ENCODE results near the gene CTNNA3. TPM values are rescaled to one million over a fixed set of nuclear protein-coding genes. Genes with fewer than 3 reads are reported as not detected.

The CTNNA3 gene
- total RNA-seq, 2 experiments from 2014 or later, result 0.30 TPM; not detected in 1

DNA sequence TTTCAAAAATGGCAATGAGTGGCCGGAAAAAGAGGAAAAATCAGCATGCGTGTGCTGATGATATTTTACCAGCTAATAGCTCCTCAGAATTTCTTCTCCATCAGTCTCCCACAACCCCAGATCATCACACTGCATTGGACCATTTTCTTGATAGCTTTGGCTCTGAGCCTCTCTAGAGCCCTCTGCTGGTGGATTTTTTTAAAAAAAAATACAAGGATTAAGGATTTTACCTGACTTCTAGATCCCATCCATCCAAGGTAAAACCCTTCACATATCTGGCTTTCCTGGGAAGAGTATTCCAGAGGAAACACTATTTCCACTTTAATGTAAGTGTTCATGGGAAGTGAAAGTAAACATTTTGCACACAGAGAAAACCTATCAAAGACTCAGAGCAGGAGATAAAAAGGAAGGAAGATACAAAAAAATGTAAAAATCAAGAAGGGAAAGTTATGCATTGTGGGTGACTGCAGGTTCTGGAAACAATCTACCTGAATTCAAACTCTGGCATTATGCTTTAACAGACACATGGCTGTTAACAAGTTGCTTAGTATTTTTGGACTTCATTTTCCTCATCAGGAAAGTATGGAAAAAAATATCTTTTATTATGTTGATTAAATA lies 389.3 kb downstream of the CTNNA3 start:
- CTCF ChIA-PET, result interaction anchor here (0.7 to 1.2 kb wide), 4 partner anchors 17 to 214 kb away, joined by 3 to 4 read pairs (median 3); no protein-coding TSS in a partner anchor

DNA sequence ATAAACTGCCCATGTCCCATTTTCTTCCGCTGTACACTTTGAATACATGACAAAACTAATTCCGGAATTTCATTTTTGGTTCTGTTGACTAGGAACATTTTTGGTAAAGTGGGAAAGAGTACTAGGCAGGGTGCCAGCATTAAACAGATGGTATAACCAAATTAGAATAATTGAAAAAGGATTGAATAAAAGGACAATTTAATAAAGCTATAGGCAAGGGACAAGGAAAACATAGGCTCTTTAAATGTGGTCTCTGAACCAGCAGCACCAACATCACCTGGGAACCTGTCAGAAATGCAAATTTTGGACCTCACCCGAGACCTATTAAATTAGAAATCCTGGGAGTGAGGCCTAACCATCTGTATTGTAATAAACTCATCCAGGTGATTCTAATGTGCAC lies 393.3 kb downstream of the CTNNA3 start:
- ChIA-PET CTCF (interaction anchor here (0.7 kb wide), 1 partner anchor 973 kb away, joined by 3 read pairs; no protein-coding TSS in a partner anchor), POLR2A (no interaction called here)
- Mint-ChIP-seq H3K36me3 (ENCODE audit: low read depth) (no peaks in the 10 kb centered on the region), H3K27me3 (peaks cover 3% of the 10 kb centered on the region), H3K4me3 (no peak overlapping the region), H3K4me1 (no peaks in the 10 kb centered on the region), H3K9me3 (ENCODE audit: low read depth) (no peaks in the 10 kb centered on the region), H3K27ac (no peak overlapping the region)
- DNase-seq, result no peak
- intact Hi-C loops (cut with DNase I, micrococcal nuclease), result loop anchor here in 1 of 2 experiments (10.0 kb wide), 1 partner anchor 222 kb away; no protein-coding TSS in a partner anchor
- no peak for ATAC-seq

More for the DNA sequence above, 389.3 kb downstream of the CTNNA3 start:
- no peak overlapping the region for H3K27ac Mint-ChIP-seq
- H3K36me3 Mint-ChIP-seq (ENCODE audit: low read depth), result no peaks in the 10 kb centered on the region
- intact Hi-C loops (cut with DNase I, micrococcal nuclease), result loop anchor here (5.0 to 10.0 kb wide), 2 partner anchors 216 to 218 kb away; no protein-coding TSS in a partner anchor
- peaks cover 8% of the 10 kb centered on the region for H3K9me3 Mint-ChIP-seq (ENCODE audit: low read depth)
- H3K27me3 Mint-ChIP-seq, result peaks cover 3% of the 10 kb centered on the region
- no peak overlapping the region for H3K4me3 Mint-ChIP-seq
- no peak for ATAC-seq
- POLR2A ChIA-PET, result no interaction called here
- no peak for DNase-seq
- H3K4me1 Mint-ChIP-seq, result peaks cover 4% of the 10 kb centered on the region

DNA sequence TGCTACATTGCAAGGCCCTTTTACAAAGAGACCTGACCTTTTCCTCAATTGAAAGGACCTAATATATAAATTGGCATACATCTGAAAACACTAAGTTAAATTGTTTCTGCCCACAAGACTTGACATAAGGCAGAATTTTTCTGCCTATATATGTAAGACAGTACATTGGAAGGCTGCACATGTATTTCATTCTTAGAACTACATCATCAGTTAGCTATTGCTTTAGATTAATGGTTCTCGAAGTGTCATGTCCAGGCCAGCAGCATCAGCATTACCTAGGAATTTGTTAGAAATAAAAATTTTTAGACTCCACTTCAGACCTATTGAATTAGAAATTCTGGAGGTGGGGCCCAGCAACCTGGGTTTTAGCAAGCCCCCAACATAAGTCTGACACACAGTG lies 396.2 kb downstream of the CTNNA3 start:
- DNase-seq (no peak), ATAC-seq (no peak)
- H3K4me1 Mint-ChIP-seq, result no peaks in the 10 kb centered on the region
- intact Hi-C loops (cut with DNase I, micrococcal nuclease), result loop anchor here in 1 of 2 experiments (10.0 kb wide), 1 partner anchor 225 kb away; no protein-coding TSS in a partner anchor
- H3K36me3 Mint-ChIP-seq (ENCODE audit: low read depth), result no peaks in the 10 kb centered on the region
- no peak overlapping the region for H3K27ac Mint-ChIP-seq
- no peak overlapping the region for H3K4me3 Mint-ChIP-seq
- no peaks in the 10 kb centered on the region for H3K9me3 Mint-ChIP-seq (ENCODE audit: low read depth)
- ChIA-PET POLR2A (no interaction called here), CTCF (no interaction called here)
- H3K27me3 Mint-ChIP-seq, result peaks cover 3% of the 10 kb centered on the region

DNA sequence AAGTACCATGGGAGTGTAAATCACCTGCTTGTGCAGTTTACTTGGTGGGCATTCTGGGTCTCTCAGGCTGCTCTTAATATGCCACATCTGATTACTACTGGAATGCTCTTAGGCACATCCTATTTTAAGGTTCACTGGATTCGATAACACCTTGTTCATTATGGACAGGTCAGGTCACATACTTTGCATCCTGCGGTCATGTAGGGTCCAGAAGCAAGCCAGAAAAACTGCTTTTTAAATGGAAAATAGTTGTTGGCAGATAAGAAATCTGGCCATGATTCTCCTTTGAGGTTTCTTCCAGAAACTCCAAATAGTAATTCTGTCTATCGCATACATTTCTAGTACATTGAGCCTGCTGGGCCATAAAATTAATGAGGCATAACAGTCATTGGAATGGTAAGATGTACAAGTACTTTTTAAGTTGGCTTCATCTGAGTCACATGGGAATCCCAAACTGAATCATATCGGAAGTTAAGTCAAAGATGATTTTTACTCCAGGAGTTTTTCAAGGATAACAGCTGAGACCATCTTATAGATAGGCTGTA lies 398.3 kb downstream of the CTNNA3 start:
- POLR2A ChIA-PET, result no interaction called here
- CTCF ChIA-PET, result no interaction called here
- DNase-seq (no peak), ATAC-seq (no peak)
- no peak overlapping the region for H3K27ac Mint-ChIP-seq
- H3K36me3 Mint-ChIP-seq (ENCODE audit: low read depth), result no peaks in the 10 kb centered on the region
- intact Hi-C loops (cut with DNase I, micrococcal nuclease), result no loop called here
- no peak overlapping the region for H3K4me3 Mint-ChIP-seq
- H3K4me1 Mint-ChIP-seq, result no peaks in the 10 kb centered on the region
- no peaks in the 10 kb centered on the region for H3K27me3 Mint-ChIP-seq
- no peaks in the 10 kb centered on the region for H3K9me3 Mint-ChIP-seq (ENCODE audit: low read depth)

DNA sequence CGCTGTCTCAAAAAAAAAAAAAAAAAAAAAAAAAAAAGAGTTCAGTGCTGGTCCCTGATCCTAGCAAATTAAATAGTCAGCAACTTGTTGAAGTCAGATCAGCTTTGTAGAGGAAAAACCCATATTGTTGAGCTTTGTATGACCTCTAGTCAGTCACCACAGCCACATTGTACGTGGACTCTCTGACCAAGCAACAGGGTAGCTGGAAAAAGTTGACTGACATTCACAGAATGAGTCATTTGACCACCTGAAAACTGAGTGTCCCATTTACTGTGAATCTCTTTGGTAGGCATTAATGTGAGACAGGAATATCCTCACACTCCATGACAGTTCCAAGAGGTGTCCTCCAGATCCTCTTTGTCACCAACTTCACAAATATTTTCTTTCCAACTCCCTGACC lies 399.1 kb downstream of the CTNNA3 start:
- Mint-ChIP-seq H3K36me3 (ENCODE audit: low read depth) (no peaks in the 10 kb centered on the region), H3K27me3 (no peaks in the 10 kb centered on the region), H3K9me3 (ENCODE audit: low read depth) (no peaks in the 10 kb centered on the region), H3K27ac (no peak overlapping the region), H3K4me1 (no peaks in the 10 kb centered on the region), H3K4me3 (no peak overlapping the region)
- ATAC-seq (no peak), DNase-seq (no peak)
- POLR2A ChIA-PET, result no interaction called here
- CTCF ChIA-PET, result no interaction called here
- intact Hi-C loops (cut with DNase I, micrococcal nuclease), result no loop called here

DNA sequence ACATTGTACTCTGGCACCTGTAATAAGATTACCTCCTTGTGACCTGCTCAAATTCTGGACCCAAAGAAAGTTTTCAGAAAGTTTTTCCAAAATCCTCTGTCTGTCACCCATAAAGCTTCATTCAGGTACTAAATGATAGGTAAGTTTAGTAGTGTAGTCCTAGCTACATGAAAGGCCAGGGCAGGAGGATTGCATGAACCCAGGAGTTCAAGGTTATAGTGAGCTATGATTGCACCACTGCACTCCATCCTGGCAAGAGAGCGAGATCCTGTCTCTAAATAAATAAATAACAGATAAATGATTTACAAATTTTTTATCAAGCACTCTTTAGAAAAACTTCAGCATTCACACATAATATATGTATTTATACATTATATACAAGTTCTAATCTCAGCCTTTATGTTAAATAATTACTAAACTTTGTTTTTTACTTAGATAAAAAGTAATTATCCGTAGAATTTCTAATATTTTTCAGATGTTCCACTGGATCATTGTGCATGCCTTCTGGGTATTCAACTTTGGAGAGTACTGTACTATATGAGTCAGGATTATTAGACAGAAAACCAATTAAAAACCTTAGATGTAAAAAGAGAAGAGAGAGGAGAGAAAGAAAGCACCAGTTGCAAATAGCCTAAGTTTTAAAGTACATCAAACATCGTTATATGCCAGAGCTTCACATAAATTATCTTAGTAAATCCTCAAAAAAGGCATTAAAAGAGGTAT lies 407.1 kb downstream of the CTNNA3 start:
- POLR2A ChIA-PET, result no interaction called here
- no peak for ATAC-seq
- no peaks in the 10 kb centered on the region for H3K9me3 Mint-ChIP-seq (ENCODE audit: low read depth)

DNA sequence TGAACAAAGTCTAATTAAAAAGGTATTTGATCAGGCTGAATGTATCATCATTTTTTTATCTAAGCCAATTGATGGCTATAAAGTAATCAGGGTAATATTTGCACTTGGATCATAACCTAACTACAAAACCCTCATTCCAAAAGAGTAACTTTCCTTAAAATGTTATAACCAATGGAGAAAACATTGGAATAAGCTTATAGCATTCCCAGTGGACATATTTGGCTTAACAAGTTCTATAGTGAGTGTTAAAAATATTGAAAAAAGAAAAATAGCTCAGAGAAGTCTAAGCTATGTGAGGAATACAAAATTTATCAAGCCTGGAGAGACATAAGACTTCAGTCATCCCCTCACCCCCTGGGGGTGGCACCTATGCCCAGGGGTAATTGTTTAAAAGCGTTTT lies 411.4 kb downstream of the CTNNA3 start:
- POLR2A ChIA-PET, result no interaction called here
- intact Hi-C loops (cut with DNase I, micrococcal nuclease), result no loop called here
- Mint-ChIP-seq H3K4me1 (no peaks in the 10 kb centered on the region), H3K36me3 (ENCODE audit: low read depth) (no peaks in the 10 kb centered on the region), H3K27ac (no peak overlapping the region), H3K27me3 (no peaks in the 10 kb centered on the region), H3K4me3 (no peak overlapping the region), H3K9me3 (ENCODE audit: low read depth) (no peaks in the 10 kb centered on the region)
- CTCF ChIA-PET, result no interaction called here
- no peak for DNase-seq
- no peak for ATAC-seq

More for the DNA sequence above, 407.1 kb downstream of the CTNNA3 start:
- H3K36me3 Mint-ChIP-seq (ENCODE audit: low read depth), result no peaks in the 10 kb centered on the region
- H3K27ac Mint-ChIP-seq, result no peak overlapping the region
- no peak overlapping the region for H3K4me3 Mint-ChIP-seq
- CTCF ChIA-PET, result no interaction called here
- intact Hi-C loops (cut with DNase I, micrococcal nuclease), result no loop called here
- DNase-seq, result no peak
- no peaks in the 10 kb centered on the region for H3K27me3 Mint-ChIP-seq
- H3K4me1 Mint-ChIP-seq, result no peaks in the 10 kb centered on the region

DNA sequence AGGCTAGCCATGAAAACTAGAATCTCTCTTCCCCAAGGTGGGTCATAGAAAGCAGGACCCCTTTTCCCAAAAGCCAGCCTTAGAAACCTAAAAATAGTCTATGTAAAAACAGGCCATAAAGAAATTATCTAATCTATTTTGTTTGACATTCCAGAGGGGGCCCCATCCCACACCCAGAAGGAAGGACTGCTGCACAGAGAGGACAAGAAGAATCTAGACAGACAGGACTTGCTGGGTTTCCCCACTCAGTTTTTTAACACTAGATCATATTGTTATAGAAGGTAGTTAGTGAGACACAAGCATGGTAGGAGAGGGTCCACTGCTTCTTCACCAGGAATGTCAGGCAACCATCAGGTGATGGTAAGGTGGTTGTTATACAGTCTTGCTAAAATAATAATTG lies 413.1 kb downstream of the CTNNA3 start:
- ChIA-PET CTCF (no interaction called here), POLR2A (no interaction called here)
- ATAC-seq (no peak), DNase-seq (no peak)
- H3K4me3 Mint-ChIP-seq, result no peak overlapping the region
- H3K4me1 Mint-ChIP-seq, result no peaks in the 10 kb centered on the region
- intact Hi-C loops (cut with DNase I, micrococcal nuclease), result no loop called here
- H3K27ac Mint-ChIP-seq, result no peak overlapping the region
- no peaks in the 10 kb centered on the region for H3K27me3 Mint-ChIP-seq
- no peaks in the 10 kb centered on the region for H3K36me3 Mint-ChIP-seq (ENCODE audit: low read depth)
- no peaks in the 10 kb centered on the region for H3K9me3 Mint-ChIP-seq (ENCODE audit: low read depth)

DNA sequence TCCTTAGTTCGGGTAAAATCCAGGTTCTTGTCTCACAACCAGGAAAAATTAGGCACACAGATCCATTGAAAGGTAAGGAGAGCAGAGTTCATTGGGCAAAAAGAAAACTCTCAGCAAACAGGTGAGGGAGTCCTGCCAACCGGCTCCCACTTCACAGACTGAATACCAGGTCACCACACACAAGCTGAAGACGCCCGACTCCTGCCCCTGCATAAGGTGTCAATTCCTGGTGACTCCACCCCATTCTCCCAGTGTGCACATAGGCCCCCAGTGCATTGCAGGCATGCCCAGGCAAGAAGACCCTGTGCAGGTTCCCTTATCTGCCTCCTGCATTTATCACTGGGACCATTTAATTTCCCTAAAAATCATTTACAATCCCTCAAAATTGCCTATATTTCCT lies 415.6 kb downstream of the CTNNA3 start:
- Mint-ChIP-seq H3K4me3 (no peak overlapping the region), H3K27me3 (no peaks in the 10 kb centered on the region), H3K4me1 (no peaks in the 10 kb centered on the region), H3K9me3 (ENCODE audit: low read depth) (no peaks in the 10 kb centered on the region), H3K27ac (no peak overlapping the region), H3K36me3 (ENCODE audit: low read depth) (no peaks in the 10 kb centered on the region)
- ATAC-seq, result no peak
- no peak for DNase-seq
- ChIA-PET POLR2A (no interaction called here), CTCF (no interaction called here)
- intact Hi-C loops (cut with DNase I, micrococcal nuclease), result no loop called here

DNA sequence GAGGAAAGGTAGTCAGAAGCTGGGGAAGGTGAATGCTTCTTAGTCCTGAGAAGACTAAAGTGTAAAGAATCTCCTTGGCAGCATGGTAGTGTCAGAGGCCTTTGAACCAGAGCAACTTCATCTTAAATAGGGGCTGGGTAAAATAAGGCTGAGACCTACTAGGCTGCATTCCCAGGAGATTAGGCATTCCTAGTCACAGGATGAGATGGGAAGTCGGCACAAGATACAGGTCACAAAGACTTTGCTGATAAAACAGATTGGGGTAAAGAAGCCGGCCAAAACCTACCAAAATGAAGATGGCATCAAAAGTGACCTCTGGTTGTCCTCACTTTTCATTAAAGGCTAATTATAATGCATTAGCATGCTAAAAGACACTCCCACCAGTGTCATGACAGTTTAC lies 418.6 kb downstream of the CTNNA3 start:
- H3K4me3 Mint-ChIP-seq, result no peak overlapping the region
- H3K36me3 Mint-ChIP-seq (ENCODE audit: low read depth), result no peaks in the 10 kb centered on the region
- CTCF ChIA-PET, result no interaction called here
- H3K4me1 Mint-ChIP-seq, result no peaks in the 10 kb centered on the region
- no peak for ATAC-seq
- intact Hi-C loops (cut with DNase I, micrococcal nuclease), result no loop called here
- no peak for DNase-seq
- H3K27me3 Mint-ChIP-seq, result no peaks in the 10 kb centered on the region
- no peak overlapping the region for H3K27ac Mint-ChIP-seq
- POLR2A ChIA-PET, result no interaction called here
- H3K9me3 Mint-ChIP-seq (ENCODE audit: low read depth), result no peaks in the 10 kb centered on the region

DNA sequence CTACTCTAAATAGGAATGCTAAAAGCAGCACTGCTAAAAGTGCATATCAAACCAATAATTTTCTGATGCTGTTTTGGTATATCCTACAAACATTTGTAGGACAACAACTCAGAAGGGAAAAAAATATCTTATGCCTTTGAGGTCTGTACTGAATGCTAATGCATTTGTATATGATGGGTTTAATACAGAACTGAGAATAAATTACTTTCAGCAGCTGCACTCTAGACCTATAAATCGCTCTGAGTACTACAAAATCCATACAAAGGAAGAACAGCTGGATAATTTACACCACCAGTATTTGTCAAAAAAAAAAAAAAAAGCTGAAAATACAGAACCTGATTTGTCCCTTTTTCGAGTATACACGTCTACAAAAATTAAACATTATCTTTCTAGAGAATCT lies 426.2 kb downstream of the CTNNA3 start:
- CTCF ChIA-PET, result no interaction called here
- DNase-seq (no peak), ATAC-seq (no peak)
- intact Hi-C loops (cut with DNase I, micrococcal nuclease), result no loop called here
- Mint-ChIP-seq H3K27me3 (peaks cover 1% of the 10 kb centered on the region), H3K9me3 (ENCODE audit: low read depth) (no peaks in the 10 kb centered on the region), H3K27ac (no peak overlapping the region), H3K4me1 (no peaks in the 10 kb centered on the region), H3K36me3 (ENCODE audit: low read depth) (no peaks in the 10 kb centered on the region), H3K4me3 (no peak overlapping the region)
- POLR2A ChIA-PET, result no interaction called here

DNA sequence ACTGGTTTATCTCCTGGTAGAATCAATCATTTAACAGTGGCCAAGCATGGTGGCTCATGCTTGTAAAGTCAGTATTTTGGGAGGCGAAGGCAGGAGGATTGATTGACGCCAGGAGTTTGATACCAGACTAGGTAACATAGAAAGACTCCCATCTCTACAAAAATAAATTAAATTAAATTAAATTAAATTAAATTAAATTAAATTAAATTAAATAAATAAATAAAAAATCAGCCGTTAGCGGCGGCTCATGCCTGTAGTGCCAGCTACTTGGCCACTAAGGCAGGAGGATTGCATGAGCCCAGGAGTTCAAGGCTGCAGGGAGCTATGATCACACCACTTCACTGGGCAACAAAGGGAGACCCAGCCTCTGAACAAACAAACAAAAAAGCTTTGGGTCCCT lies 427.8 kb downstream of the CTNNA3 start:
- no peaks in the 10 kb centered on the region for H3K36me3 Mint-ChIP-seq (ENCODE audit: low read depth)
- no peak for DNase-seq
- no peak for ATAC-seq
- H3K9me3 Mint-ChIP-seq (ENCODE audit: low read depth), result no peaks in the 10 kb centered on the region
- H3K4me1 Mint-ChIP-seq, result no peaks in the 10 kb centered on the region
- H3K4me3 Mint-ChIP-seq, result no peak overlapping the region
- ChIA-PET CTCF (no interaction called here), POLR2A (no interaction called here)
- intact Hi-C loops (cut with DNase I, micrococcal nuclease), result no loop called here
- peaks cover 3% of the 10 kb centered on the region for H3K27me3 Mint-ChIP-seq
- H3K27ac Mint-ChIP-seq, result no peak overlapping the region

Data from activated CD4-positive, alpha-beta T cell treated with anti-CD3 and anti-CD28 coated beads for 36 hours (primary cell).